A673 (cell line): ENCODE data around the gene CDHR1. TPM values are rescaled to one million over a fixed set of nuclear protein-coding genes. Genes with fewer than 3 reads are reported as not detected.

Experiments
- BruUV-seq: library from RNA; stranded (reverse); fragments of 400-500 nt; replicated peaks from 2 replicates; lab custom pipeline; 2021; lab: Mats Ljungman, UMichigan
- CTCF ChIA-PET: fragments of 300-600 bp; sonication (Branson Sonifier 250); formaldehyde crosslinking; loops from one replicate; lab custom pipeline; 2022; ENCODE audit warnings: antibody characterized with exemption; lab: Charles Lee
- POLR2A ChIA-PET: fragments of 300-600 bp; sonication (Branson Sonifier 250); formaldehyde crosslinking; loops from one replicate; lab custom pipeline; 2022; ENCODE audit warnings: antibody characterized with exemption; ENCODE audit not compliant: low non-redundant PET; lab: Charles Lee
- DNase-seq: peaks from one replicate; pipeline ENCODE4 v3.0.0-alpha.2; 2015; ENCODE audit warnings: low spot score
- H3K27ac ChIP-seq: fragments of 200-600 bp; sonication (generic); 2 replicates; pipeline ENCODE4 v1.5.1; 2016; ENCODE audit warnings: mixed run types, low read depth, mild to moderate bottlenecking, mixed read lengths, antibody characterized with exemption, low read length; ENCODE audit not compliant: poor library complexity, severe bottlenecking
- H3K27me3 ChIP-seq: fragments of 200-600 bp; sonication (generic); replicated peaks from 2 replicates; pipeline ENCODE4 v1.6.1; 2017; ENCODE audit warnings: mixed run types, low read depth, mild to moderate bottlenecking, mixed read lengths, antibody characterized with exemption, low read length; ENCODE audit not compliant: insufficient read depth, poor library complexity
- H3K36me3 ChIP-seq: fragments of 200-600 bp; sonication (generic); 2 replicates; pipeline ENCODE4 v1.6.1; 2016; ENCODE audit warnings: mixed run types, mild to moderate bottlenecking, mixed read lengths, antibody characterized with exemption, low read length; ENCODE audit not compliant: insufficient read depth, poor library complexity, severe bottlenecking
- H3K4me1 ChIP-seq: fragments of 200-600 bp; sonication (generic); 2 replicates; pipeline ENCODE4 v1.6.1; 2017; ENCODE audit warnings: mixed run types, mild to moderate bottlenecking, mixed read lengths, antibody characterized with exemption, low read length; ENCODE audit not compliant: insufficient read depth, poor library complexity, severe bottlenecking
- H3K4me3 ChIP-seq: fragments of 200-600 bp; sonication (generic); 2 replicates; pipeline ENCODE4 v1.5.1; 2016; ENCODE audit warnings: low read depth, mixed run types, mild to moderate bottlenecking, mixed read lengths, low read length; ENCODE audit not compliant: poor library complexity, severe bottlenecking
- H3K9me3 ChIP-seq: fragments of 200-600 bp; sonication (generic); 2 replicates; pipeline ENCODE4 v1.6.1; 2016; ENCODE audit warnings: mixed run types, low read depth, mild to moderate bottlenecking, mixed read lengths, antibody characterized with exemption, low read length; ENCODE audit not compliant: poor library complexity, severe bottlenecking
- EZH2 ChIP-seq: fragments of 200-600 bp; sonication (generic); IDR thresholded peaks from 2 replicates; pipeline ENCODE4 v1.6.1; 2017; ENCODE audit warnings: borderline replicate concordance, low read depth, mild to moderate bottlenecking, mixed read lengths, antibody characterized with exemption, low read length; ENCODE audit not compliant: poor library complexity, severe bottlenecking
- intact Hi-C: fragments of 100-400 bp; cut with micrococcal nuclease; formaldehyde crosslinking; loops from one replicate; pipeline ENCODE4 v1.10.0; 2022; ENCODE audit not compliant: unreplicated experiment
- total RNA-seq: library from RNA; stranded (reverse); gene quantifications from 2 replicates; pipeline ENCODE4 v1.2.3, GENCODE V29; 2021
- TF ChIP-seq, protein P1 (sequence below): fragments of 300-800, 200-600 bp; sonication (generic); conservative IDR thresholded peaks from 2 replicates; pipeline ENCODE4 v1.5.1; 2017; ENCODE audit warnings: low read depth, mild to moderate bottlenecking, antibody characterized with exemption, low read length, moderate library complexity, mixed read lengths

Gene CDHR1
- total RNA-seq, 1 experiment from 2014 or later = not detected

GRCh38 chr10:84190621-84191020 is 3.7 kb upstream of the CDHR1 start:
- ChIA-PET CTCF (no interaction called here), POLR2A (no interaction called here)
- Histone ChIP-seq H3K36me3 (no peaks in the 10 kb centered on the region), H3K4me1 (no peaks in the 10 kb centered on the region), H3K4me3 (no peak overlapping the region), H3K27me3 (peaks cover 51% of the 10 kb centered on the region), H3K27ac (no peak overlapping the region), H3K9me3 (no peaks in the 10 kb centered on the region)
- TF ChIP-seq, protein P1, sequence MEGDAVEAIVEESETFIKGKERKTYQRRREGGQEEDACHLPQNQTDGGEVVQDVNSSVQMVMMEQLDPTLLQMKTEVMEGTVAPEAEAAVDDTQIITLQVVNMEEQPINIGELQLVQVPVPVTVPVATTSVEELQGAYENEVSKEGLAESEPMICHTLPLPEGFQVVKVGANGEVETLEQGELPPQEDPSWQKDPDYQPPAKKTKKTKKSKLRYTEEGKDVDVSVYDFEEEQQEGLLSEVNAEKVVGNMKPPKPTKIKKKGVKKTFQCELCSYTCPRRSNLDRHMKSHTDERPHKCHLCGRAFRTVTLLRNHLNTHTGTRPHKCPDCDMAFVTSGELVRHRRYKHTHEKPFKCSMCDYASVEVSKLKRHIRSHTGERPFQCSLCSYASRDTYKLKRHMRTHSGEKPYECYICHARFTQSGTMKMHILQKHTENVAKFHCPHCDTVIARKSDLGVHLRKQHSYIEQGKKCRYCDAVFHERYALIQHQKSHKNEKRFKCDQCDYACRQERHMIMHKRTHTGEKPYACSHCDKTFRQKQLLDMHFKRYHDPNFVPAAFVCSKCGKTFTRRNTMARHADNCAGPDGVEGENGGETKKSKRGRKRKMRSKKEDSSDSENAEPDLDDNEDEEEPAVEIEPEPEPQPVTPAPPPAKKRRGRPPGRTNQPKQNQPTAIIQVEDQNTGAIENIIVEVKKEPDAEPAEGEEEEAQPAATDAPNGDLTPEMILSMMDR = no peak
- TF ChIP-seq EZH2 = no peak
- DNase-seq = no peak
- no TSS peak for BruUV-seq
- intact Hi-C loops = no loop called here

GRCh38 chr10:84191106-84191505 is 3.2 kb upstream of the CDHR1 start:
- intact Hi-C loops = no loop called here
- Histone ChIP-seq H3K27ac (no peak overlapping the region), H3K27me3 (peaks cover 56% of the 10 kb centered on the region), H3K4me3 (no peak overlapping the region), H3K9me3 (no peaks in the 10 kb centered on the region), H3K36me3 (no peaks in the 10 kb centered on the region), H3K4me1 (no peaks in the 10 kb centered on the region)
- POLR2A ChIA-PET = no interaction called here
- CTCF ChIA-PET = no interaction called here
- DNase-seq = no peak
- no peak for TF ChIP-seq EZH2
- TF ChIP-seq, protein P1 = no peak
- BruUV-seq = no TSS peak

DNA sequence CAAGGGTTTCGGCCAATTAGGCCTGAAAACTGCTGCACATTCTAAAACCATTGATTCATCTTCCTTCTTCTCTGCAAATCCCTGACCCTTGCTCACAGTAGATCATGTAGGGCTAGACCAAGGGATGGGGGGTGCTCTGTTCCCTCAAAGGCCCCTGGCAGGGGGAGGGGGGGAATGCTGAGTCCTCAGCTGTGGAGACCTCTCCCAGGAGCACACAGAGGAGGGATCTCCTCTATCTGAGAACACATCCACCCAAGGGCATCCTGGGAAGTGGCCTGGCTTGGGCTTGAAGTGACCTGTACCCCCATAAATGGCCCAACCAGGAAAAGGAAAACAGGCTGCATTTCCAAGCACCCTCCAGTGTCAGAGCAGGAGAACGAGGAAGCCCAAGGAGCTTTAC is 1.0 kb upstream of the CDHR1 start:
- TF ChIP-seq EZH2 = no peak
- TF ChIP-seq, protein P1 = no peak
- no peaks in the 10 kb centered on the region for H3K9me3 ChIP-seq
- ChIA-PET CTCF (no interaction called here), POLR2A (no interaction called here)
- no peaks in the 10 kb centered on the region for H3K36me3 ChIP-seq
- H3K4me1 ChIP-seq = no peaks in the 10 kb centered on the region
- no peak overlapping the region for H3K4me3 ChIP-seq
- no TSS peak for BruUV-seq
- H3K27me3 ChIP-seq = peaks cover 77% of the 10 kb centered on the region
- no peak for DNase-seq
- intact Hi-C loops = no loop called here
- H3K27ac ChIP-seq = no peak overlapping the region
